ENCODE measurements around the gene SHROOM3. TPM values are rescaled to one million over a fixed set of nuclear protein-coding genes. Genes with fewer than 3 reads are reported as not detected.

Gene SHROOM3
- total RNA-seq, 4 donors from 2014 or later: 44.4 to 101 (median 88.5) TPM

DNA sequence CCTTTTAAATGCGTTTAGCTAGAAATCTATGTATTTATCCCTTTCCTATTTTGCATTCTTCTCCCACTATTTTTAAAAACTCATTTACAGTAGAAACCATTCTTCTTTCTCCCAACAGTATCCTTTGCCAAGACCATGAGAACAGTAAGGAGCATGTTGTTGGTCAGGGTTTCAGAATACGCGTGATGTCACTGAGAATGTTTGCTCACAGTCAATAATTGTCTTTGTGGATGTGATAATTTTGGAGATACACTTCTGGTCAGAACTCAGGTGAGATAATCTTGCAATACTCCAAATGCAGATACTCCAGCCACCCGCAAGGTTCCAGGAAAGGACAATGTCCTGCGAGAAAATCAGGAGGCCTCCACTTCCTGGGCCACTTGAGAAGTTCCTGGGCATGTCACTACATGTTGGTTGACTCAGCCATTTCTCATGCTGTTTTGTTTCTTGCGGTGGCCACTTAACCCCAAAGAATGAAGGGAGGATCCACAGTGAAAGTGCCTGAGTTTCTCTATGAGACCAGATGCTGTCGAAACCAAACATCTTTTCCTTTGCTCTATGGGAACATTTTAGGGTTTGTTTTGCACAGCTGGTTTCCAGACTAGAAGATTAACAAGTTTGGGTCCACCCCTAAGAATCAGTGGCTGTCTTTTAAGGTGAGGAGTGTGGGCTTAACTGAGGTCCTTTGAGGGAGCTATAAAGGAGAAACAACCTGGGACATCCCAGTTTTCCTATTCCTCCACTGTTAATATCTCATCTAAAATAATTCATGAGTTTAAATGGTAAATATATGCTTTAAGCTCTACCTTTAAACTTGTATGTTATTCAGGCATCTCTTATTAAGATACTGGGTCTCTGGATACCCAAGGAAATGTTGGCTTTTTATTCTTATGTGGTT is 346.9 kb downstream of the SHROOM3 start:
- TF ChIP-seq CTCF (IDR thresholded peaks at IDR 0.05) (no peak), POLR2A (IDR thresholded peaks at IDR 0.05; ENCODE audit: low read depth) (no peak), POLR2AphosphoS5 (IDR thresholded peaks at IDR 0.05) (no peak), EP300 (IDR thresholded peaks at IDR 0.05) (no peak)
- 94% methylated on average over 6 of the region's 7 CpGs for WGBS
- Histone ChIP-seq H3K4me1 (peaks cover 0 to 7% (median 5%) of the 10 kb centered on the region in 4 donors), H3K27ac (replicated peaks in 1 of 4) (no peak overlapping the region), H3K9me3 (no peaks in the 10 kb centered on the region), H3K36me3 (peaks cover 0 to 34% (median 7%) of the 10 kb centered on the region in 4 donors), H3K27me3 (no peaks in the 10 kb centered on the region), H3K4me3 (no peak overlapping the region)
- DNase-seq (ENCODE audit: extremely low spot score): no peak
- intact Hi-C loops (cut with DNase I): no loop called here

DNA sequence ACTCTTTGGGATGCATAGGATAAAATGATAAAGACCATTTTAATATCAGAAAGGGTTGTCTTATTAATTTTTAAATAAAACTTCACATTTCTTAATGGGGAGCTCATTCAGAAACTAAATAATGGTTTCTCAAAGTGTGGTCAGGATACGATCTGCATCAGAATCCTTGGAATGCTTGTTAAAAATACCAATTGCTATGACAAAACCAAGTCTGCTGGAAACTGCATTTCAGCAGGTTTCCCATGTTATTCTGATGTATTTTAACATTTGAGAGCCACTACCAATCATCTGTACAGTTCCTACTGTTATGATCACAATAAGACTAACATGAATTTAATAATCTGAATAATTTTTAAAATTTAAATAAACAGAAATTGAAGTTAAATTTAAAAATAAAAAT is 347.8 kb downstream of the SHROOM3 start:
- Histone ChIP-seq H3K4me3 (no peak overlapping the region), H3K27ac (replicated peaks in 1 of 4) (no peak overlapping the region), H3K27me3 (no peaks in the 10 kb centered on the region), H3K9me3 (no peaks in the 10 kb centered on the region), H3K4me1 (peaks cover 0 to 7% (median 5%) of the 10 kb centered on the region in 4 donors), H3K36me3 (peaks cover 0 to 31% (median 7%) of the 10 kb centered on the region in 4 donors)
- intact Hi-C loops (cut with DNase I): no loop called here
- DNase-seq (ENCODE audit: extremely low spot score): no peak
- 29% methylated on average over 1 of the region's 1 CpG for WGBS
- TF ChIP-seq EP300 (IDR thresholded peaks at IDR 0.05): no peak
- no peak for TF ChIP-seq POLR2AphosphoS5 (IDR thresholded peaks at IDR 0.05)
- TF ChIP-seq CTCF (IDR thresholded peaks at IDR 0.05): no peak
- TF ChIP-seq POLR2A (IDR thresholded peaks at IDR 0.05; ENCODE audit: low read depth): no peak

GRCh38 chr4:76783836-76784235 is 348.8 kb downstream of the SHROOM3 start:
- H3K36me3 ChIP-seq: peaks cover 0 to 21% (median 5%) of the 10 kb centered on the region in 4 donors
- intact Hi-C loops (cut with DNase I): no loop called here
- WGBS: 76% methylated on average over 3 of the region's 4 CpGs
- no peaks in the 10 kb centered on the region for H3K9me3 ChIP-seq
- no peak for DNase-seq (ENCODE audit: extremely low spot score)
- H3K4me1 ChIP-seq: peaks cover 0 to 7% (median 5%) of the 10 kb centered on the region in 4 donors
- no peaks in the 10 kb centered on the region for H3K27me3 ChIP-seq
- H3K27ac ChIP-seq (replicated peaks in 1 of 4): no peak overlapping the region
- no peak overlapping the region for H3K4me3 ChIP-seq
- no peak for TF ChIP-seq POLR2AphosphoS5 (IDR thresholded peaks at IDR 0.05)
- TF ChIP-seq CTCF (IDR thresholded peaks at IDR 0.05): no peak
- no peak for TF ChIP-seq POLR2A (IDR thresholded peaks at IDR 0.05; ENCODE audit: low read depth)
- TF ChIP-seq EP300 (IDR thresholded peaks at IDR 0.05): no peak

GRCh38 chr4:76784237-76784636 is 349.2 kb downstream of the SHROOM3 start:
- Histone ChIP-seq H3K4me1 (peaks cover 0 to 7% (median 5%) of the 10 kb centered on the region in 4 donors), H3K27ac (replicated peaks in 1 of 4) (no peak overlapping the region), H3K4me3 (no peak overlapping the region), H3K27me3 (no peaks in the 10 kb centered on the region), H3K36me3 (peaks cover 0 to 17% (median 3%) of the 10 kb centered on the region in 4 donors), H3K9me3 (no peaks in the 10 kb centered on the region)
- DNase-seq (ENCODE audit: extremely low spot score): no peak
- intact Hi-C loops (cut with DNase I): no loop called here
- 85% methylated on average over 2 of the region's 2 CpGs for WGBS
- TF ChIP-seq CTCF (IDR thresholded peaks at IDR 0.05) (no peak), POLR2A (IDR thresholded peaks at IDR 0.05; ENCODE audit: low read depth) (no peak), EP300 (IDR thresholded peaks at IDR 0.05) (no peak), POLR2AphosphoS5 (IDR thresholded peaks at IDR 0.05) (no peak)

All from esophagus muscularis mucosa (tissue), 4 donors.